HG03439 (cell line): ENCODE data around the gene GNAS.
"Not testable (repeated sequence)": the region's sequence is repeated elsewhere in the genome, so short reads cannot be mapped to it uniquely, and the experiment has no call there.

Experiments
- ATAC-seq: cut with Tn5 transposase; IDR thresholded peaks from one replicate; pipeline ENCODE4 v1.9.1; 2021; ENCODE audit warnings: mild to moderate bottlenecking, moderate library complexity; ENCODE audit not compliant: unreplicated experiment

GNAS gene

GRCh38 chr20:58852543-58853271, at the start of gene GNAS:
GNAS (plus strand) TSS chr20:58852716.
- ATAC-seq, result no peak

- no peak for ATAC-seq
Measured at GRCh38 chr20:58803533-58803932, 49.0 kb upstream of the GNAS start.

- no peak for ATAC-seq
Measured at GRCh38 chr20:58807801-58808200, 44.7 kb upstream of the GNAS start.

- no peak for ATAC-seq
Measured at GRCh38 chr20:58808271-58809046, 44.1 kb upstream of the GNAS start.

GRCh38 chr20:58810116-58810878, 42.2 kb upstream of the GNAS start:
- ATAC-seq, result no peak

- ATAC-seq, result no peak
Measured at GRCh38 chr20:58810879-58811250, 41.7 kb upstream of the GNAS start.

GRCh38 chr20:58811334-58811733, 41.2 kb upstream of the GNAS start:
- no peak for ATAC-seq

GRCh38 chr20:58813369-58813768, 39.1 kb upstream of the GNAS start:
- no peak for ATAC-seq

GRCh38 chr20:58815448-58815847, 37.1 kb upstream of the GNAS start:
- ATAC-seq, result no peak

GRCh38 chr20:58816051-58816450, 36.5 kb upstream of the GNAS start:
- no peak for ATAC-seq

- no peak for ATAC-seq
Measured at GRCh38 chr20:58816957-58817651, 35.4 kb upstream of the GNAS start.

GRCh38 chr20:58817748-58818147, 34.8 kb upstream of the GNAS start:
- no peak for ATAC-seq

GRCh38 chr20:58818586-58819285, 33.8 kb upstream of the GNAS start:
- no peak for ATAC-seq

- ATAC-seq, result no peak
Measured at GRCh38 chr20:58819921-58820320, 32.6 kb upstream of the GNAS start.

GRCh38 chr20:58820515-58820914, 32.0 kb upstream of the GNAS start:
- not testable (repeated sequence) for ATAC-seq

GRCh38 chr20:58822149-58822548, 30.4 kb upstream of the GNAS start:
- no peak for ATAC-seq

- ATAC-seq, result no peak
Measured at GRCh38 chr20:58822748-58823730, 29.5 kb upstream of the GNAS start.

- ATAC-seq, result no peak
Measured at GRCh38 chr20:58824843-58825242, 27.7 kb upstream of the GNAS start.

GRCh38 chr20:58825450-58825849, 27.1 kb upstream of the GNAS start:
- ATAC-seq, result no peak
